Fibroblast of the aortic adventitia (primary cell): ENCODE data around the gene CERS3. TPM values are rescaled to one million over a fixed set of nuclear protein-coding genes. Genes with fewer than 3 reads are reported as not detected.

Source experiments
- DNase-seq: peaks from one replicate; pipeline ENCODE4 v3.0.0-alpha.2; 2010; ENCODE audit warnings: low read depth
- H3K4me3 ChIP-seq: 2 replicates; pipeline ENCODE4 v1.5.1; 2011; ENCODE audit warnings: low read depth, mild to moderate bottlenecking, control low read depth, low read length, moderate library complexity
- total RNA-seq: library from RNA; depleted of rRNA; stranded (reverse); fragments of >200 nt; gene quantifications from 2 replicates; pipeline ENCODE4 v1.2.3, GENCODE V29; 2012; ENCODE audit warnings: low replicate concordance
- TF ChIP-seq, protein P1 (sequence below): IDR thresholded peaks from 2 replicates; pipeline ENCODE4 v1.5.1; 2011; ENCODE audit warnings: mild to moderate bottlenecking, low read length, control low read depth, inconsistent platforms; ENCODE audit not compliant: insufficient read depth

Gene CERS3
- total RNA-seq, 1 donor: not detected

DNA sequence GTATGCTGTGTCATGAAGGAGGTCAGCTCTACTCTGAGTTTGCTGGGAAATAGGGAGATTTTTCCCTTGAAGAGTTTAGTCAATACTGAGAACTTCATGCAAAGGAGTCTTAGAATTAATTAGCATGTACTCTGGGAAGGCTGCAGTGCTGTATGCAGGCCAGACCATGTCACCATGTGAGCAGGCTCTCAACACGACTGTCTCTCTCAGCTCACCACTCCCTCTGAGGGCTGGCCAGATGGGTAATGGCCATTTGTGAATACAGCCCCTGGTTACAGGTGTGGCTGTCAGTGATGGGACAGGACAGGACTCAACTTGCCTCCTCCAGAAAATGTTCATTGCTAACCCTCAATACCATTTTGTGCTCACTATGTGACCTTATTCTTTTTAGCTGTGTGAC is 5.1 kb upstream of the CERS3 start:
- H3K4me3 ChIP-seq: no peak overlapping the region
- DNase-seq: no peak
- TF ChIP-seq, protein P1, sequence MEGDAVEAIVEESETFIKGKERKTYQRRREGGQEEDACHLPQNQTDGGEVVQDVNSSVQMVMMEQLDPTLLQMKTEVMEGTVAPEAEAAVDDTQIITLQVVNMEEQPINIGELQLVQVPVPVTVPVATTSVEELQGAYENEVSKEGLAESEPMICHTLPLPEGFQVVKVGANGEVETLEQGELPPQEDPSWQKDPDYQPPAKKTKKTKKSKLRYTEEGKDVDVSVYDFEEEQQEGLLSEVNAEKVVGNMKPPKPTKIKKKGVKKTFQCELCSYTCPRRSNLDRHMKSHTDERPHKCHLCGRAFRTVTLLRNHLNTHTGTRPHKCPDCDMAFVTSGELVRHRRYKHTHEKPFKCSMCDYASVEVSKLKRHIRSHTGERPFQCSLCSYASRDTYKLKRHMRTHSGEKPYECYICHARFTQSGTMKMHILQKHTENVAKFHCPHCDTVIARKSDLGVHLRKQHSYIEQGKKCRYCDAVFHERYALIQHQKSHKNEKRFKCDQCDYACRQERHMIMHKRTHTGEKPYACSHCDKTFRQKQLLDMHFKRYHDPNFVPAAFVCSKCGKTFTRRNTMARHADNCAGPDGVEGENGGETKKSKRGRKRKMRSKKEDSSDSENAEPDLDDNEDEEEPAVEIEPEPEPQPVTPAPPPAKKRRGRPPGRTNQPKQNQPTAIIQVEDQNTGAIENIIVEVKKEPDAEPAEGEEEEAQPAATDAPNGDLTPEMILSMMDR: no peak

DNA sequence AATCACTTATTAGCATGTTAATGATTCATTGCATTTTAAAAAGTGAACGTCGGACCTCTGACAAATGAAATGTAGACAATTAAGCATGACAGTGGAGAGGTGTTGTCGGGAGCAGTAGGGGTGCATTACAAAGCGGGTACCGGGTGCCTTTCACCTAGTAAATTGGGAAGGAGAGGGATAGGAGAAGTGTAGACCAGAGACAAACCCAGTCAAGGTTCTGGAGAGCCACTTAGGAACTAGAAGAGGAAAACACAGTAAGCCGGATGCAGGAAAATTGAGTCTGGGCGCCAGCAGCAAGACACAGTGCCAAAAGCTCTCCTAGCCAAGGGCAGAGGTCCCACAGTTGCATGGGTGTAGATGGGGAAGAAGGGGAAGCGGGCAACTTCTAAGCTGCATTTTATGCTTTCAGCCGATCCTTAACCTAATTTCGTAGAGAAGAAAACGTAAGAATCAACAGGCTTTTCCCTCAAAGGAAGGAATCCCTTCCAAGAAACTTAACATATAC is 3.1 kb upstream of the CERS3 start:
- DNase-seq: no peak
- TF ChIP-seq, protein P1: no peak
- no peak overlapping the region for H3K4me3 ChIP-seq

DNA sequence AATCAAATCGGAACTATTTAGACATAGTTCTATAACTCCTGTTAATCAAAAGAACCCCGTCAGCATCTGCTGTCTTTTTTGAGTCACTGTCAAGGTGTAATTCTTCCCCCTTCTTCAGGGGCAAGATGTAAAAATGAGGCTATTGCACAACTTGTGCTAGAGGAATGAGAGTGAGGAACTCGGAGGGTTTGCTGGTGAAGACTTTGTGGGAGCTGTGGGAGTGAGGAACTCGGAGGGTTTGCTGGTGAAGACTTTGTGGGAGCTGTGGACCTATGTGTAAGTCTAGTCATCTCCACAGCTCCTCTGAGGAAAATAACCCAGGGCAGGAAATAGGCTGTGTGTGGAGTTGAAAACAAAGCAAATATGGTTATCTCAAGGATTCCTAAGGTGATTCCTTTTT is 2.5 kb upstream of the CERS3 start:
- DNase-seq: no peak
- TF ChIP-seq, protein P1: no peak
- H3K4me3 ChIP-seq: no peak overlapping the region

DNA sequence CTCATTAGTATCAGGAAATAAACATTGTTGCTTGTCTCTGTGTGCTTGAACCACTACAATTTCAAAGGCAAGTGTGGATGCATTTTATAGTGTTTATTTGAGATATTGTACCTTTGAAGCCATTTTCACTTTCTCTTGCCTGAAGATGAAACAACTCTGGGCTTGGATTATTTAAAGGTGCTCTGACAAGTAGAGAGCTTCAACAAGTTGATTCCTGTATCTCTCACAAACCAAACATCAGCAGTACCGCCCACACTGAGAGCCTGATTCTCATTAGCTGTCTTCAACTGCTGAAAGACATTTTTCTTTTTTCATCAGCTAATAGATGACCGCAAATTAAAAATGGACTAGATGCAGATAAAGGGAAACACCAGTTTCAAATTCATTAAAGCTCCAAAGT is 806 bp upstream of the CERS3 start:
- DNase-seq: no peak
- H3K4me3 ChIP-seq: no peak overlapping the region
- TF ChIP-seq, protein P1: no peak

DNA sequence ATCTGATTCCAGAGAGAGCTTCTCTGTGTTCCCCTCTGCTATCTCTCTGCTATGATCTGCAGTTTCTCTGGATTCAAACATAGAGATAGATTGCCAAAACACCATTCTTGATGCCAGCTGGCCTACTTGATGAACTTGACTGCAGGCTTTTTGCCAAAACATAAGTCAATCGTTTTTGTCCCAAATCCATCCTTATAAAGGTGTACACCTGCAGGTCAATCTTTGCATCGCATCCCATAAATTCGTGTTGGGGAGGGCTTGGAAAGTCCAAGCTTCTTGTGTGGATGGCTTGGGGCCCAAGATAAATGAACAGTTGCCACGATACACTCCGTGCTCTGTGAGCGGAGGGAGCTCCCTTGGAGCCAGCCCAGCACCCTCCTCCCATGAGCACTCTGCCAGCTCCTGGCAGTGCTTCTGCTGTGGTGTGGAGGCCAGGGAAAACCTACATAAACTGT is 2.7 kb downstream of the CERS3 start:
- TF ChIP-seq, protein P1: peak; percentile 10
- peak; percentile 44 for DNase-seq
- H3K4me3 ChIP-seq: no peak overlapping the region

DNA sequence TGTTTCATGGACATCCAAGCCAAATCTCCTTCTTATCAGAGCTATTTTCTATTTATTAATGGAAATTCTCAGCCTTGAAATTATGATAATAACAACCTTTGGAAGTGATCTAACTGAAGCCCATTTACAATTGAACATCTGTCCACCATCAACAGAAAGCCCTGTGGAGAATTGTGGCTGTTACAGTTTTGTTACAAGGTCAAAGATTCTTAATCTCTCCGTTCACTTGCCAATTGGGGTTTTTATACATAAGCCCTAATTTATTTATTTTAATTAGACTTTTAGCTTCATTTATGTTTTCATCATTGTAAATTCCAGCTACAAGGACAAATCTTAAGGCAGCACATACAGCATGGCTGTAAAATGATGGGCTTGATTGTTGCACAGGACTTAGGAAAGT is 3.3 kb downstream of the CERS3 start:
- TF ChIP-seq, protein P1: no peak
- no peak overlapping the region for H3K4me3 ChIP-seq
- DNase-seq: no peak

DNA sequence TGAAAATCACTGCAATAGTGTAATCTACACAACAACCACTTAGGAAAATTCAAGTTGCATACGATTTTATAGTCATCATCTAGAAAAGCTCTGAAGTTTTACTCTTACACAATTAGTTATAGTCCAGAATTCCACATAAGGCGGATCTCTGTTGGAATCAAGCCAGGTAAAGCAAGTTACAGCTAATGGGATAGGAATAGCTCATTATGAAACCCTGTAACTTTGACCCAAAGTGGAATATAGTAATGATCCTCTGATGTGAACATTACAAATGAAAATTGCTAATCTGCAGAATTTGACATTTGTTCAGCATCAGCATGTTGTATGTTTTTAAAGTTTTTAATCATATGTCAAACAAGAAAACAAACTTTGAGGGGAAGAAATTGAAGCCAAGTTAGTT is 4.4 kb downstream of the CERS3 start:
- TF ChIP-seq, protein P1: no peak
- no peak overlapping the region for H3K4me3 ChIP-seq
- no peak for DNase-seq
